HL-60 (cell line): ENCODE data around the gene PARP6.

Experiments used
- GABPA ChIP-seq: IDR thresholded peaks from 2 replicates; pipeline ENCODE4 v1.6.1; 2012; ENCODE audit warnings: low read depth
- POLR2AphosphoS5 ChIP-seq: IDR thresholded peaks from 2 replicates; pipeline ENCODE4 v1.6.1; 2012; ENCODE audit warnings: low read depth
- SPI1 ChIP-seq: IDR thresholded peaks from 2 replicates; pipeline ENCODE4 v1.6.1; 2012; ENCODE audit warnings: low read depth, mild to moderate bottlenecking, borderline replicate concordance
- TF ChIP-seq, protein P1 (sequence below): IDR thresholded peaks from one replicate; pipeline ENCODE4 v1.5.1; 2011; ENCODE audit warnings: low read length, control low read depth, inconsistent platforms; ENCODE audit not compliant: insufficient read depth
- TF ChIP-seq, protein P2 (sequence below): IDR thresholded peaks from 2 replicates; pipeline ENCODE4 v1.6.1; 2012; ENCODE audit warnings: low read depth; ENCODE audit not compliant: insufficient replicate concordance

DNA sequence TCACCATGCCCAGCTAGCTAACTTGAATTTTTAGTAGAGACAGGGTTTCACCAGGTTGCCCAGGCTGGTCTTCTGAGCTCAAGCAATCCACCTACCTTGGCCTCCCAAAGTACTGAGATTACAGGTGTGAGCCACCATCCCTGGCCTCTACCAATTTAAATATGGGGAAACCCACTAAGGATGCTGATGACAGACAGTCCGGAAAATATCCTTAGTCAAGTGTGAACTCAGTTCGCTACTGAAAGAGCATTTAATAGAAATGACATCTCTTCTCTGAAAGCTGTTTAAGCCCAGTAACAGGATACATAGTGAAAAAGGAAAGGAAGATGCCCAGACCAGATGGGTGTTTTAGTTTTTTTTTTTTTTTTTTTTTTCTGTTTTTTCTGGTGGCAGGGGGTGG is 67.1 kb downstream of the PARP6 start:
- TF ChIP-seq, protein P1, sequence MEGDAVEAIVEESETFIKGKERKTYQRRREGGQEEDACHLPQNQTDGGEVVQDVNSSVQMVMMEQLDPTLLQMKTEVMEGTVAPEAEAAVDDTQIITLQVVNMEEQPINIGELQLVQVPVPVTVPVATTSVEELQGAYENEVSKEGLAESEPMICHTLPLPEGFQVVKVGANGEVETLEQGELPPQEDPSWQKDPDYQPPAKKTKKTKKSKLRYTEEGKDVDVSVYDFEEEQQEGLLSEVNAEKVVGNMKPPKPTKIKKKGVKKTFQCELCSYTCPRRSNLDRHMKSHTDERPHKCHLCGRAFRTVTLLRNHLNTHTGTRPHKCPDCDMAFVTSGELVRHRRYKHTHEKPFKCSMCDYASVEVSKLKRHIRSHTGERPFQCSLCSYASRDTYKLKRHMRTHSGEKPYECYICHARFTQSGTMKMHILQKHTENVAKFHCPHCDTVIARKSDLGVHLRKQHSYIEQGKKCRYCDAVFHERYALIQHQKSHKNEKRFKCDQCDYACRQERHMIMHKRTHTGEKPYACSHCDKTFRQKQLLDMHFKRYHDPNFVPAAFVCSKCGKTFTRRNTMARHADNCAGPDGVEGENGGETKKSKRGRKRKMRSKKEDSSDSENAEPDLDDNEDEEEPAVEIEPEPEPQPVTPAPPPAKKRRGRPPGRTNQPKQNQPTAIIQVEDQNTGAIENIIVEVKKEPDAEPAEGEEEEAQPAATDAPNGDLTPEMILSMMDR: no peak
- TF ChIP-seq POLR2AphosphoS5: no peak
- TF ChIP-seq, protein P2, sequence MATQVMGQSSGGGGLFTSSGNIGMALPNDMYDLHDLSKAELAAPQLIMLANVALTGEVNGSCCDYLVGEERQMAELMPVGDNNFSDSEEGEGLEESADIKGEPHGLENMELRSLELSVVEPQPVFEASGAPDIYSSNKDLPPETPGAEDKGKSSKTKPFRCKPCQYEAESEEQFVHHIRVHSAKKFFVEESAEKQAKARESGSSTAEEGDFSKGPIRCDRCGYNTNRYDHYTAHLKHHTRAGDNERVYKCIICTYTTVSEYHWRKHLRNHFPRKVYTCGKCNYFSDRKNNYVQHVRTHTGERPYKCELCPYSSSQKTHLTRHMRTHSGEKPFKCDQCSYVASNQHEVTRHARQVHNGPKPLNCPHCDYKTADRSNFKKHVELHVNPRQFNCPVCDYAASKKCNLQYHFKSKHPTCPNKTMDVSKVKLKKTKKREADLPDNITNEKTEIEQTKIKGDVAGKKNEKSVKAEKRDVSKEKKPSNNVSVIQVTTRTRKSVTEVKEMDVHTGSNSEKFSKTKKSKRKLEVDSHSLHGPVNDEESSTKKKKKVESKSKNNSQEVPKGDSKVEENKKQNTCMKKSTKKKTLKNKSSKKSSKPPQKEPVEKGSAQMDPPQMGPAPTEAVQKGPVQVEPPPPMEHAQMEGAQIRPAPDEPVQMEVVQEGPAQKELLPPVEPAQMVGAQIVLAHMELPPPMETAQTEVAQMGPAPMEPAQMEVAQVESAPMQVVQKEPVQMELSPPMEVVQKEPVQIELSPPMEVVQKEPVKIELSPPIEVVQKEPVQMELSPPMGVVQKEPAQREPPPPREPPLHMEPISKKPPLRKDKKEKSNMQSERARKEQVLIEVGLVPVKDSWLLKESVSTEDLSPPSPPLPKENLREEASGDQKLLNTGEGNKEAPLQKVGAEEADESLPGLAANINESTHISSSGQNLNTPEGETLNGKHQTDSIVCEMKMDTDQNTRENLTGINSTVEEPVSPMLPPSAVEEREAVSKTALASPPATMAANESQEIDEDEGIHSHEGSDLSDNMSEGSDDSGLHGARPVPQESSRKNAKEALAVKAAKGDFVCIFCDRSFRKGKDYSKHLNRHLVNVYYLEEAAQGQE: no peak
- TF ChIP-seq GABPA: no peak
- TF ChIP-seq SPI1: no peak
